ENCODE results near the gene ROBO1.

DNA sequence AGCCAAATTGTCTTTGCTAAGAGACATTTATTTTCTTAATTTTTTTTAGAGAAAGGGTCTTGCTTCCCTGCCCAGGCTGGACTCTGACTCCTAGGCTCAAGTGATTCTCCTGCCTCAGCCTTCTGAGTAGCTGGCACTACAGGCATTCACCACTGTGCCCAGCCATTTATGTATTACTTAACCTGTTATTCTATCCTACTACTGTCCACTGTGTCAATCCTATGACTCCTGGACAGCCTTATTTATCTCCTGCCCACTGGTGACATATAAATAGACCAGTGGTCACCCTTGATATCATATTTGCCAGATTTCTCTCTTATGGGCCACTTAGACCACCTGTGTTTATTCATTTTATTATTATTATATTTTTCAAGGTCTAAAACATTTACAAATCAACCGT is 161.4 kb downstream of the ROBO1 start:
- TF ChIP-seq, protein P1, sequence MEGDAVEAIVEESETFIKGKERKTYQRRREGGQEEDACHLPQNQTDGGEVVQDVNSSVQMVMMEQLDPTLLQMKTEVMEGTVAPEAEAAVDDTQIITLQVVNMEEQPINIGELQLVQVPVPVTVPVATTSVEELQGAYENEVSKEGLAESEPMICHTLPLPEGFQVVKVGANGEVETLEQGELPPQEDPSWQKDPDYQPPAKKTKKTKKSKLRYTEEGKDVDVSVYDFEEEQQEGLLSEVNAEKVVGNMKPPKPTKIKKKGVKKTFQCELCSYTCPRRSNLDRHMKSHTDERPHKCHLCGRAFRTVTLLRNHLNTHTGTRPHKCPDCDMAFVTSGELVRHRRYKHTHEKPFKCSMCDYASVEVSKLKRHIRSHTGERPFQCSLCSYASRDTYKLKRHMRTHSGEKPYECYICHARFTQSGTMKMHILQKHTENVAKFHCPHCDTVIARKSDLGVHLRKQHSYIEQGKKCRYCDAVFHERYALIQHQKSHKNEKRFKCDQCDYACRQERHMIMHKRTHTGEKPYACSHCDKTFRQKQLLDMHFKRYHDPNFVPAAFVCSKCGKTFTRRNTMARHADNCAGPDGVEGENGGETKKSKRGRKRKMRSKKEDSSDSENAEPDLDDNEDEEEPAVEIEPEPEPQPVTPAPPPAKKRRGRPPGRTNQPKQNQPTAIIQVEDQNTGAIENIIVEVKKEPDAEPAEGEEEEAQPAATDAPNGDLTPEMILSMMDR (IDR thresholded peaks at IDR 0.05), result no peak
- TF ChIP-seq POLR2A (IDR thresholded peaks at IDR 0.05), result no peak

All from thyroid gland (tissue), 4 donors.